Glutamatergic neuron (in vitro differentiated cells): ENCODE data around the gene HACE1. TPM values are rescaled to one million over a fixed set of nuclear protein-coding genes. Genes with fewer than 3 reads are reported as not detected.
"Not testable (repeated sequence)": the region's sequence is repeated elsewhere in the genome, so short reads cannot be mapped to it uniquely, and the experiment has no call there.

Experiments
- DNase-seq: peaks from one replicate; pipeline ENCODE4 v3.0.0; 2022
- H3K27ac Mint-ChIP-seq: one replicate; pipeline ENCODE4 v1.8.0; 2020; ENCODE audit warnings: mild to moderate bottlenecking, mixed read lengths, inconsistent platforms; ENCODE audit not compliant: unreplicated experiment
- H3K27me3 Mint-ChIP-seq: one replicate; pipeline ENCODE4 v1.8.0; 2020; ENCODE audit warnings: mild to moderate bottlenecking, moderate library complexity, mixed read lengths, inconsistent platforms; ENCODE audit not compliant: unreplicated experiment
- H3K36me3 Mint-ChIP-seq: one replicate; pipeline ENCODE4 v1.8.0; 2020; ENCODE audit warnings: mild to moderate bottlenecking, mixed read lengths, inconsistent platforms; ENCODE audit not compliant: unreplicated experiment
- H3K4me1 Mint-ChIP-seq: one replicate; pipeline ENCODE4 v1.8.0; 2020; ENCODE audit warnings: mild to moderate bottlenecking, low read depth, mixed read lengths, inconsistent platforms; ENCODE audit not compliant: unreplicated experiment
- H3K4me3 Mint-ChIP-seq: one replicate; pipeline ENCODE4 v1.8.0; 2020; ENCODE audit warnings: mild to moderate bottlenecking, mixed read lengths, inconsistent platforms; ENCODE audit not compliant: unreplicated experiment
- H3K9me3 Mint-ChIP-seq: one replicate; pipeline ENCODE4 v1.8.0; 2020; ENCODE audit warnings: mild to moderate bottlenecking, moderate library complexity, mixed read lengths, inconsistent platforms; ENCODE audit not compliant: unreplicated experiment
- CTCF ChIP-seq: fragments of 200-600 bp; sonication (generic); IDR thresholded peaks from one replicate; pipeline ENCODE4 v1.5.0; 2021; ENCODE audit not compliant: partially characterized antibody, unreplicated experiment
- total RNA-seq: library from RNA; stranded (reverse); fragmentation: NEBNext Ultra II Directional; extraction: Animal tissue kit (Norgen Biotek cat#: 25700); gene quantifications from one replicate; pipeline ENCODE4 v1.2.1, GENCODE V29; 2021; ENCODE audit not compliant: unreplicated experiment

HACE1 gene
- total RNA-seq, 1 donor from 2014 or later: 22.0 TPM

- no peak overlapping the region for H3K4me3 Mint-ChIP-seq
- DNase-seq: no peak
- no peak for TF ChIP-seq CTCF
- H3K9me3 Mint-ChIP-seq: peaks cover 4% of the 10 kb centered on the region
- no peaks in the 10 kb centered on the region for H3K4me1 Mint-ChIP-seq
- peaks cover 10% of the 10 kb centered on the region for H3K36me3 Mint-ChIP-seq
- peaks cover 2% of the 10 kb centered on the region for H3K27me3 Mint-ChIP-seq
- H3K27ac Mint-ChIP-seq: no peak overlapping the region
Observed at GRCh38 chr6:104816125-104816524, 43.6 kb downstream of the HACE1 start.

GRCh38 chr6:104814743-104815142, 45.0 kb downstream of the HACE1 start:
- DNase-seq: no peak
- Mint-ChIP-seq H3K4me1 (no peaks in the 10 kb centered on the region), H3K9me3 (peaks cover 4% of the 10 kb centered on the region), H3K4me3 (no peak overlapping the region), H3K27ac (no peak overlapping the region), H3K36me3 (peaks cover 7% of the 10 kb centered on the region), H3K27me3 (peaks cover 2% of the 10 kb centered on the region)
- no peak for TF ChIP-seq CTCF

GRCh38 chr6:104813552-104813951, 46.2 kb downstream of the HACE1 start:
- peaks cover 2% of the 10 kb centered on the region for H3K27me3 Mint-ChIP-seq
- H3K4me1 Mint-ChIP-seq: no peaks in the 10 kb centered on the region
- TF ChIP-seq CTCF: no peak
- no peak overlapping the region for H3K27ac Mint-ChIP-seq
- no peak for DNase-seq
- H3K9me3 Mint-ChIP-seq: peaks cover 1% of the 10 kb centered on the region
- no peak overlapping the region for H3K4me3 Mint-ChIP-seq
- H3K36me3 Mint-ChIP-seq: peaks cover 7% of the 10 kb centered on the region

- no peak for TF ChIP-seq CTCF
- no peak for DNase-seq
- H3K36me3 Mint-ChIP-seq: peaks cover 16% of the 10 kb centered on the region
- H3K4me1 Mint-ChIP-seq: no peaks in the 10 kb centered on the region
- no peak overlapping the region for H3K27ac Mint-ChIP-seq
- no peak overlapping the region for H3K4me3 Mint-ChIP-seq
- H3K27me3 Mint-ChIP-seq: peaks cover 2% of the 10 kb centered on the region
- H3K9me3 Mint-ChIP-seq: peaks cover 1% of the 10 kb centered on the region
Observed at GRCh38 chr6:104809116-104809515, 50.6 kb downstream of the HACE1 start.

GRCh38 chr6:104805335-104805734, 54.4 kb downstream of the HACE1 start:
- not testable (repeated sequence) for H3K9me3 Mint-ChIP-seq, H3K4me1 Mint-ChIP-seq, H3K27ac Mint-ChIP-seq, H3K4me3 Mint-ChIP-seq, H3K27me3 Mint-ChIP-seq, DNase-seq
- peaks cover 32% of the 10 kb centered on the region for H3K36me3 Mint-ChIP-seq
